HCT116 (cell line): Measurements from ENCODE around the gene SUGCT. TPM values are rescaled to one million over a fixed set of nuclear protein-coding genes. Genes with fewer than 3 reads are reported as not detected.

Experiments used
- ATAC-seq: fragments of 200-7000 bp; cut with Tn5 transposase; 2 replicates; pipeline ENCODE4 v1.9.1; 2020; ENCODE audit warnings: mild to moderate bottlenecking, moderate library complexity
- BruUV-seq: library from RNA; stranded (reverse); fragments of 400-500 nt; replicated peaks from 2 replicates; lab custom pipeline; 2021; lab: Mats Ljungman, UMichigan
- CTCF ChIA-PET: fragments of 300-600 bp; sonication (Branson Sonifier 250); formaldehyde crosslinking; loops from one replicate; lab custom pipeline; 2021; ENCODE audit warnings: antibody characterized with exemption; lab: Charles Lee
- POLR2A ChIA-PET: fragments of 300-600, 350-600 bp; sonication (Branson Sonifier 250); formaldehyde crosslinking; loops from one replicate; lab custom pipeline; 2021; ENCODE audit warnings: antibody characterized with exemption; lab: Charles Lee
- RAD21 ChIA-PET, 2 experiments: fragments of 300-600 bp; sonication (Branson Sonifier 250); formaldehyde crosslinking; loops; one replicate each; lab custom pipeline; 2023; ENCODE audit warnings: low total read pairs in 2 of 2; ENCODE audit not compliant: uncharacterized antibody in 2 of 2, unreplicated experiment in 2 of 2, low non-redundant PET in 1 of 2; lab: Charles Lee
- DNase-seq: peaks from one replicate; pipeline ENCODE4 v3.0.0-alpha.2; 2010; ENCODE audit warnings: low read depth, low spot score
- H2AFZ ChIP-seq: fragments of 200-600 bp; shearing (Covaris generic), sonication (generic); 2 replicates; pipeline ENCODE4 v1.6.1; 2017; ENCODE audit warnings: low read depth, mixed run types, mixed read lengths, antibody characterized with exemption, low read length; ENCODE audit not compliant: poor library complexity, severe bottlenecking
- H3K27ac ChIP-seq: 2 replicates; pipeline ENCODE4 v1.5.1; 2012; ENCODE audit warnings: low read depth, low read length
- H3K27me3 ChIP-seq: fragments of 200-600 bp; sonication (generic); 2 replicates; pipeline ENCODE4 v1.6.1; 2016; ENCODE audit warnings: mixed run types, low read length, mixed read lengths; ENCODE audit not compliant: insufficient read depth
- H3K36me3 ChIP-seq, 2 experiments: fragments of 200-500 bp in 1 of 2; fragments of 200-600 bp in 1 of 2; sonication (Bioruptor generic) in 1 of 2; sonication (generic) in 1 of 2; 2 replicates each; pipeline versions ENCODE4 v1.5.1 to v1.6.1; 2014 to 2016; ENCODE audit warnings: low read length in 2 of 2, inconsistent platforms in 1 of 2, mixed read lengths in 1 of 2, mixed run types in 1 of 2; ENCODE audit not compliant: insufficient read depth in 2 of 2, control insufficient read depth in 1 of 2
- H3K4me1 ChIP-seq, 2 experiments: fragments of 200-600 bp in 1 of 2; sonication (generic) in 1 of 2; 2 replicates each; pipeline versions ENCODE4 v1.5.1 to v1.6.1; 2012 to 2017; ENCODE audit warnings: low read length in 2 of 2, inconsistent platforms in 1 of 2, mild to moderate bottlenecking in 1 of 2, mixed read lengths in 1 of 2, mixed run types in 1 of 2, moderate library complexity in 1 of 2; ENCODE audit not compliant: insufficient read depth in 2 of 2, control insufficient read depth in 1 of 2
- H3K4me2 ChIP-seq: fragments of 200-600 bp; sonication (generic); 2 replicates; pipeline ENCODE4 v1.6.1; 2017; ENCODE audit warnings: mixed run types, low read length, mixed read lengths
- H3K4me3 ChIP-seq, 2 experiments: fragments of 200-600 bp in 1 of 2; sonication (generic) in 1 of 2; replicated peaks in 1 of 2; 2 replicates each; pipeline ENCODE4 v1.5.1; 2011 to 2016; ENCODE audit warnings: low read length in 2 of 2, control low read depth in 1 of 2, low read depth in 1 of 2, mild to moderate bottlenecking in 1 of 2, mixed read lengths in 1 of 2, mixed run types in 1 of 2
- H3K79me2 ChIP-seq: fragments of 200-600 bp; sonication (generic); 2 replicates; pipeline ENCODE4 v1.6.1; 2017; ENCODE audit warnings: mild to moderate bottlenecking, mixed run types, low read length, moderate library complexity, mixed read lengths; ENCODE audit not compliant: insufficient read depth
- H3K9ac ChIP-seq: fragments of 200-600 bp; sonication (generic); 2 replicates; pipeline ENCODE4 v1.6.1; 2016; ENCODE audit warnings: low read length, mixed read lengths
- H3K9me2 ChIP-seq: fragments of 200-600 bp; sonication (generic), shearing (Covaris generic); 2 replicates; pipeline ENCODE4 v1.6.1; 2017; ENCODE audit warnings: mixed run types, mild to moderate bottlenecking, moderate library complexity; ENCODE audit not compliant: insufficient read depth
- H3K9me3 ChIP-seq, 2 experiments: fragments of 200-500 bp in 1 of 2; fragments of 200-600 bp in 1 of 2; sonication (Bioruptor generic) in 1 of 2; sonication (generic) in 1 of 2; 2 replicates each; pipeline ENCODE4 v1.6.1; 2014 to 2017; ENCODE audit warnings: low read length in 2 of 2, mixed read lengths in 2 of 2, inconsistent platforms in 1 of 2, low read depth in 1 of 2, mild to moderate bottlenecking in 1 of 2, mixed run types in 1 of 2, moderate library complexity in 1 of 2; ENCODE audit not compliant: control insufficient read depth in 1 of 2, insufficient read depth in 1 of 2
- H4K20me1 ChIP-seq: fragments of 200-600 bp; sonication (generic), shearing (Covaris generic); 2 replicates; pipeline ENCODE4 v1.6.1; 2017; ENCODE audit warnings: mixed run types, mild to moderate bottlenecking, moderate library complexity; ENCODE audit not compliant: insufficient read depth
- ATF3 ChIP-seq: IDR thresholded peaks from 2 replicates; pipeline ENCODE4 v1.6.1; 2012
- CBX3 ChIP-seq: IDR thresholded peaks from 2 replicates; pipeline ENCODE4 v1.6.1; 2012; ENCODE audit warnings: low read depth
- CEBPB ChIP-seq: IDR thresholded peaks from 2 replicates; pipeline ENCODE4 v1.6.1; 2012; ENCODE audit warnings: low read depth
- CTCF ChIP-seq, 3 experiments: fragments of 200-600 bp in 1 of 3; sonication (generic) in 1 of 3; IDR thresholded peaks in 2 of 3; conservative IDR thresholded peaks in 1 of 3; 2 replicates each; pipeline ENCODE4 v1.5.1; 2012 to 2017; ENCODE audit warnings: low read depth in 2 of 3, low read length in 2 of 3, antibody characterized with exemption in 1 of 3, borderline replicate concordance in 1 of 3, control low read depth in 1 of 3, mild to moderate bottlenecking in 1 of 3, mixed read lengths in 1 of 3, mixed run types in 1 of 3, moderate library complexity in 1 of 3; ENCODE audit not compliant: insufficient read depth in 1 of 3
- EGR1 ChIP-seq: IDR thresholded peaks from 2 replicates; pipeline ENCODE4 v1.6.1; 2012; ENCODE audit warnings: low read depth
- EZH2 ChIP-seq: fragments of 200-600 bp; sonication (generic); IDR thresholded peaks from 2 replicates; pipeline ENCODE4 v1.6.1; 2017; ENCODE audit warnings: antibody characterized with exemption, mixed run types
- EZH2phosphoT487 ChIP-seq: fragments of 200-600 bp; IDR thresholded peaks from 2 replicates; pipeline ENCODE4 v1.6.1; 2018; ENCODE audit warnings: antibody characterized with exemption, borderline replicate concordance
- JUND ChIP-seq: IDR thresholded peaks from 2 replicates; pipeline ENCODE4 v1.6.1; 2012
- POLR2A ChIP-seq: IDR thresholded peaks from 2 replicates; pipeline ENCODE4 v1.7.0; 2011; ENCODE audit warnings: borderline replicate concordance; ENCODE audit not compliant: insufficient read depth, insufficient read length; ENCODE audit errors: extremely low read depth
- POLR2AphosphoS5 ChIP-seq: IDR thresholded peaks from 2 replicates; pipeline ENCODE4 v1.6.1; 2011; ENCODE audit warnings: mild to moderate bottlenecking, low read depth, low read length, moderate library complexity
- RAD21 ChIP-seq: IDR thresholded peaks from 2 replicates; pipeline ENCODE4 v1.6.1; 2012; ENCODE audit warnings: low read depth, mild to moderate bottlenecking
- SIN3A ChIP-seq: IDR thresholded peaks from 2 replicates; pipeline ENCODE4 v1.6.1; 2012; ENCODE audit warnings: low read depth
- SP1 ChIP-seq: IDR thresholded peaks from 2 replicates; pipeline ENCODE4 v1.6.1; 2012; ENCODE audit warnings: low read depth
- SRF ChIP-seq: IDR thresholded peaks from 2 replicates; pipeline ENCODE4 v1.6.1; 2012; ENCODE audit warnings: low read depth
- TCF7L2 ChIP-seq: IDR thresholded peaks from 2 replicates; pipeline ENCODE4 v1.7.0; 2011; ENCODE audit warnings: borderline replicate concordance, inconsistent platforms; ENCODE audit not compliant: insufficient read depth, insufficient read length; ENCODE audit errors: extremely low read depth
- YY1 ChIP-seq: IDR thresholded peaks from 2 replicates; pipeline ENCODE4 v1.6.1; 2011; ENCODE audit warnings: low read length, low read depth, moderate library complexity, mild to moderate bottlenecking; ENCODE audit not compliant: insufficient replicate concordance; ENCODE audit errors: extremely low read depth
- ZFX ChIP-seq: fragments of 450-650 bp; IDR thresholded peaks from 2 replicates; pipeline ENCODE4 v1.6.1; 2017
- intact Hi-C: fragments of 100-400 bp; cut with micrococcal nuclease; formaldehyde crosslinking; loops from 2 replicates; pipeline ENCODE4 v1.10.0; 2022
- total RNA-seq: library from RNA; stranded (reverse); gene quantifications from one replicate; pipeline ENCODE4 v1.2.1, GENCODE V29; 2021; ENCODE audit not compliant: unreplicated experiment

Gene SUGCT
- total RNA-seq, 1 experiment from 2014 or later: 4.4 TPM

GRCh38 chr7:40704172-40704571 lies 569.4 kb downstream of the SUGCT start:
- ChIA-PET POLR2A (interaction anchor here (1.1 kb wide), 1 partner anchor 13 kb away, joined by 4 read pairs; no protein-coding TSS in a partner anchor), RAD21 (no interaction called here), CTCF (no interaction called here)
- no peak overlapping the region for H2AFZ ChIP-seq
- H3K9me2 ChIP-seq: no peaks in the 10 kb centered on the region
- intact Hi-C loops: no loop called here
- H3K9me3 ChIP-seq: no peaks in the 10 kb centered on the region
- 0 out of 2 replicates have a peak, but pooled peaks have one; percentile 6 for TF ChIP-seq RAD21
- peak in 2 of 3 experiments; percentile 17 to 27; a peak in 3 of 6 replicates for TF ChIP-seq CTCF (IDR thresholded peaks at IDR 0.05 in 2 of 3, conservative IDR thresholded peaks at IDR 0.05 in 1 of 3; ENCODE audit: borderline replicate concordance in 1 of 3, insufficient read depth in 1 of 3, low read depth in 2 of 3, low read length in 2 of 3)
- TF ChIP-seq SIN3A: no peak
- no peak for TF ChIP-seq POLR2A
- H3K79me2 ChIP-seq: no peaks in the 10 kb centered on the region
- no peak overlapping the region for H3K9ac ChIP-seq
- DNase-seq: no peak
- ATAC-seq: peak; percentile 72
- no peaks in the 10 kb centered on the region; a peak in 1 of 4 replicates for H3K4me1 ChIP-seq
- no peak overlapping the region for H3K4me3 ChIP-seq
- no peaks in the 10 kb centered on the region for H3K27me3 ChIP-seq
- no peaks in the 10 kb centered on the region for H3K36me3 ChIP-seq
- H3K27ac ChIP-seq: no peak overlapping the region
- H4K20me1 ChIP-seq: no peaks in the 10 kb centered on the region
- no TSS peak for BruUV-seq
- no peak overlapping the region for H3K4me2 ChIP-seq

- H3K4me3 ChIP-seq: no peak overlapping the region
- no peak overlapping the region for H3K9ac ChIP-seq
- no peaks in the 10 kb centered on the region for H4K20me1 ChIP-seq
- ATAC-seq: no peak
- H3K4me2 ChIP-seq: no peak overlapping the region
- DNase-seq: no peak
- RAD21 ChIA-PET: no interaction called here
- BruUV-seq: no TSS peak
- H3K27me3 ChIP-seq: no peaks in the 10 kb centered on the region
- no peaks in the 10 kb centered on the region for H3K9me2 ChIP-seq
- intact Hi-C loops: no loop called here
- CTCF ChIA-PET: no interaction called here
- H3K27ac ChIP-seq: no peak overlapping the region
- no peak overlapping the region for H2AFZ ChIP-seq
- H3K9me3 ChIP-seq: no peaks in the 10 kb centered on the region
- POLR2A ChIA-PET: interaction anchor here (1.5 kb wide), 1 partner anchor 10 kb away, joined by 3 read pairs; no protein-coding TSS in a partner anchor
- no peaks in the 10 kb centered on the region for H3K79me2 ChIP-seq
- H3K4me1 ChIP-seq: no peaks in the 10 kb centered on the region
- no peaks in the 10 kb centered on the region for H3K36me3 ChIP-seq
- TF ChIP-seq EZH2phosphoT487 (no peak), ZFX (no peak), SP1 (no peak), EZH2 (no peak), JUND (no peak), YY1 (no peak), EGR1 (no peak), CTCF (IDR thresholded peaks at IDR 0.05 in 2 of 3, conservative IDR thresholded peaks at IDR 0.05 in 1 of 3; ENCODE audit: borderline replicate concordance in 1 of 3, insufficient read depth in 1 of 3, low read depth in 2 of 3, low read length in 2 of 3) (no peak), SRF (no peak), CBX3 (no peak), ATF3 (no peak), TCF7L2 (no peak), POLR2A (no peak), CEBPB (no peak), POLR2AphosphoS5 (no peak), RAD21 (no peak)
Measured at GRCh38 chr7:40706829-40707228, 572.0 kb downstream of the SUGCT start.
